GM12891 (cell line): Measurements from ENCODE around the gene CEP126. TPM values are rescaled to one million over a fixed set of nuclear protein-coding genes. Genes with fewer than 3 reads are reported as not detected.

ENCODE experiments used
- DNase-seq: peaks from one replicate; pipeline ENCODE4 v3.0.0; 2011; ENCODE audit warnings: low spot score; ENCODE audit not compliant: insufficient read length
- FAIRE-seq: peaks from 2 replicates; lab custom pipeline; 2011; peaks lifted over from hg19 to GRCh38; lab: Jason Lieb, UNC
- PAX5 ChIP-seq: IDR thresholded peaks from 2 replicates; pipeline ENCODE4 v1.6.1; 2011; ENCODE audit warnings: low read length, moderate library complexity, mild to moderate bottlenecking; ENCODE audit not compliant: insufficient read depth, severe bottlenecking
- POLR2A ChIP-seq: IDR thresholded peaks from 2 replicates; pipeline ENCODE4 v1.6.1; 2011; ENCODE audit warnings: low read depth, low read length, control low read depth
- POLR2AphosphoS5 ChIP-seq: IDR thresholded peaks from 2 replicates; pipeline ENCODE4 v1.6.1; 2011; ENCODE audit warnings: low read depth, low read length, control low read depth
- POU2F2 ChIP-seq: IDR thresholded peaks from 2 replicates; pipeline ENCODE4 v1.6.1; 2011; ENCODE audit warnings: low read depth, mild to moderate bottlenecking, control low read depth, low read length, moderate library complexity
- SPI1 ChIP-seq: IDR thresholded peaks from 2 replicates; pipeline ENCODE4 v1.6.1; 2011; ENCODE audit warnings: low read depth, low read length, control low read depth
- TAF1 ChIP-seq: IDR thresholded peaks from 2 replicates; pipeline ENCODE4 v1.6.1; 2011; ENCODE audit warnings: low read depth, low read length, control low read depth
- polyA plus RNA-seq: library from polyadenylated mRNA; unstranded; fragments of >200 nt; gene quantifications from one replicate; pipeline ENCODE4 v1.2.1, GENCODE V29; 2012; ENCODE audit warnings: low read depth, missing spikeins, inconsistent platforms; ENCODE audit not compliant: missing spikeins

CEP126 gene, protein sequence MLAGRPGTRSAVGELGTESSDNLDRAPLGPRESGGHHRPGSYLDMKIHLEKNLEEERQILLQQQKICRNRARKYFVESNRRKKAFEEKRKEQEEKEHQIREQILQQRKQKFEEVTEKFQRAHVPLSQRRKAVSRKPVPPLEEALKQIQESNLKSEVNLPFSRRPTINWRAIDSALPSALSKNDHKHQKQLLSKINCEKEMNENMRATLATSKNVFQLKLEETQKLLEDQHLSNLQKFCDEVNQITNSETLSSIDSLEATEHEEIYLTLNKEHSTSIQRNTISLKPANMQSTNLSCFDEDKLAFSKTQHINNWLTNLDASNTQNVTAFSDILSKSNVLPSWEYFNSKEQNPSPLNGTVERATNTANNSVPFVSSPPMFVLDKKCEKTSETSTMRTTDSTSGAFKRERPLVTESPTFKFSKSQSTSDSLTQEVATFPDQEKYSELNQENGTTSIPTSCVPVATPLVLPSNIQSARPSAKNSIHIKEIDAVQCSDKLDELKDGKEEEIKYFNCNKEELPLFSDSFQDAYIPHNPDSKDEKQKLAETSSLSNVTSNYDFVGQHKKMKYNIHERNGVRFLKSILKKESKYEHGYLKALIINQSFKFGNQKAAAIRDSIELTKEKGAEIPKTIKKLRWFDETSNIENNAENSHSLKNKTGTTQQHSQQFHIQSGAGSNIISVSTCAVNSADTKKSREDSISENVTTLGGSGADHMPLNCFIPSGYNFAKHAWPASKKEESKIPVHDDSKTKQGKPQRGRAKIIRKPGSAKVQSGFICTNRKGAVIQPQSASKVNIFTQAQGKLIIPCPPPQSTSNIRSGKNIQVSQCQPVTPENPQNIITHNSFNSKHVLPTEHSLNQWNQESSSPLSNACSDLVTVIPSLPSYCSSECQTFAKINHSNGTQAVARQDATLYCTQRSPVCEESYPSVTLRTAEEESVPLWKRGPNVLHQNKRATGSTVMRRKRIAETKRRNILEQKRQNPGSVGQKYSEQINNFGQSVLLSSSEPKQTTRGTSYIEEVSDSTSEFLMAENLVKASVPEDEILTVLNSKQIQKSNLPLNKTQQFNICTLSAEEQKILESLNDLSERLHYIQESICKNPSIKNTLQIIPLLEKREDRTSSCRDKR
- polyA plus RNA-seq, result not detected

- DNase-seq, result peak; percentile 75
- peak; percentile 94 for FAIRE-seq
- TF ChIP-seq SPI1 (no peak), PAX5 (no peak)
Observed at GRCh38 chr11:101914738-101915426, at the start of gene CEP126. Gene CEP126, plus strand, starts transcription at chr11:101915010. Its CDS starts 275 bp downstream, at chr11:101915285.

- no peak for TF ChIP-seq PAX5
- no peak for TF ChIP-seq POLR2A
- no peak for TF ChIP-seq SPI1
- TF ChIP-seq POLR2AphosphoS5, result no peak
- no peak for TF ChIP-seq TAF1
- TF ChIP-seq POU2F2, result no peak
- no peak for DNase-seq
- no peak for FAIRE-seq
Observed at GRCh38 chr11:101866619-101867491, 48.0 kb upstream of the CEP126 start.

GRCh38 chr11:101867951-101868350, 46.9 kb upstream of the CEP126 start:
- DNase-seq, result no peak
- FAIRE-seq, result no peak
- no peak for TF ChIP-seq POU2F2
- TF ChIP-seq PAX5, result no peak
- TF ChIP-seq SPI1, result no peak
- no peak for TF ChIP-seq POLR2A
- no peak for TF ChIP-seq POLR2AphosphoS5
- TF ChIP-seq TAF1, result no peak

- FAIRE-seq, result no peak
- DNase-seq, result no peak
- TF ChIP-seq TAF1 (no peak), POLR2AphosphoS5 (no peak), SPI1 (no peak), POU2F2 (no peak), POLR2A (no peak), PAX5 (no peak)
Observed at GRCh38 chr11:101870510-101870909, 44.3 kb upstream of the CEP126 start.

- DNase-seq (no peak), FAIRE-seq (no peak)
- TF ChIP-seq PAX5 (no peak), POLR2AphosphoS5 (no peak), SPI1 (no peak), TAF1 (no peak), POU2F2 (no peak), POLR2A (no peak)
Observed at GRCh38 chr11:101872171-101872882, 42.5 kb upstream of the CEP126 start.

- no peak for DNase-seq
- FAIRE-seq, result no peak
Observed at GRCh38 chr11:101880222-101880621, 34.6 kb upstream of the CEP126 start.

DNA sequence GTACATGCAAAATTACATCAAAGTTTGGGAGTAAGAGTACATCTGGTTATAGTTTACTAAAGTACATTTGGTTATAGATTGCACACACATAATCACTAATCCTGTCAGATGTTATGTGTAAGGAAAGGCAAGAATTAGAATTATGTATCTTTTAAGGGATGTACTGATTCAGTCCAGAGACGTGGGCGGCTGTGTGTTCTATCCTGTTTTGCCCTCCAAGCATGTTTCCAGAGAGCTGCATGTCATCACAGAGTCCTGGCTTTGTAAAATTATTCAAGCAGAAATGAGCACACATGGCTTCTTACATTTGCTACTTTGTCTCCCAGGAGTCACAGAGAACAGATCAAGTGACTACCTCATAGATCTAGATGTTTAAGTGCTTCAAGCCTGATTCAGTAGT, 33.2 kb upstream of the CEP126 start:
- TF ChIP-seq POU2F2 (no peak), SPI1 (no peak), POLR2A (no peak), TAF1 (no peak), POLR2AphosphoS5 (no peak), PAX5 (no peak)
- FAIRE-seq (no peak), DNase-seq (no peak)

More at GRCh38 chr11:101880222-101880621, 34.6 kb upstream of the CEP126 start:
- TF ChIP-seq POLR2AphosphoS5 (no peak), TAF1 (no peak), POU2F2 (no peak), POLR2A (no peak), PAX5 (no peak), SPI1 (no peak)

GRCh38 chr11:101885631-101886030, 29.2 kb upstream of the CEP126 start:
- peak; percentile 23 for FAIRE-seq
- no peak for DNase-seq
- TF ChIP-seq TAF1 (no peak), POU2F2 (no peak), PAX5 (no peak), POLR2A (no peak), SPI1 (no peak), POLR2AphosphoS5 (no peak)
